AG10803 (cell line): ENCODE data around the gene CNTN6.

Experiments
- DNase-seq: peaks from one replicate; pipeline ENCODE4 v3.0.0; 2010; ENCODE audit warnings: low read depth
- H3K4me3 ChIP-seq: 2 replicates; pipeline ENCODE4 v1.5.1; 2011; ENCODE audit warnings: mild to moderate bottlenecking, low read length, control low read depth
- TF ChIP-seq, protein P1 (sequence below): conservative IDR thresholded peaks from 2 replicates; pipeline ENCODE4 v1.5.1; 2011; ENCODE audit warnings: mild to moderate bottlenecking, low read length, control low read depth, inconsistent platforms

CNTN6 gene

DNA sequence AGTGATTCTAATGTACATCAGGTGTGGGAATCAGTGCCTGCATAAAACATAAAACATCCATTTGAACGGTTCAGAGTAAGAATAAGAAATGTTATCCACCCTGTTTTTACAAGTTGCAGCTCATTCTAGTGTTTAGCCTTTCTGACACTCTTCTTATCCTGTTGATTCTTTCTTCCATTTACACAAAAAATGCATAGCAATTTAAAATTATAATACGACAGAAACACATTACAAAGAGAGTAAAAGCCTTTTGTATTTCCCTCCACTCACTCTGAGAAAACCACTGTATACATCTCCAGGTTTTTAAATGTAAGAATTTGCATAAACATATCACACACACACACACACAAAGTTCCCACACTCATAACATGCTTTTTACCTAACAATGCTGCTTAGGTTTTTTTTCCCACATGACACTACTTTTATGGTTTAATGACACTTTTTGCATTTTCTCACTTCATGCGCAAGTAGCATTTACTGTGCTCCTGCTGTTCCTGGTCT lies 199.8 kb downstream of the CNTN6 start:
- H3K4me3 ChIP-seq, result no peak overlapping the region
- no peak for DNase-seq
- TF ChIP-seq, protein P1, sequence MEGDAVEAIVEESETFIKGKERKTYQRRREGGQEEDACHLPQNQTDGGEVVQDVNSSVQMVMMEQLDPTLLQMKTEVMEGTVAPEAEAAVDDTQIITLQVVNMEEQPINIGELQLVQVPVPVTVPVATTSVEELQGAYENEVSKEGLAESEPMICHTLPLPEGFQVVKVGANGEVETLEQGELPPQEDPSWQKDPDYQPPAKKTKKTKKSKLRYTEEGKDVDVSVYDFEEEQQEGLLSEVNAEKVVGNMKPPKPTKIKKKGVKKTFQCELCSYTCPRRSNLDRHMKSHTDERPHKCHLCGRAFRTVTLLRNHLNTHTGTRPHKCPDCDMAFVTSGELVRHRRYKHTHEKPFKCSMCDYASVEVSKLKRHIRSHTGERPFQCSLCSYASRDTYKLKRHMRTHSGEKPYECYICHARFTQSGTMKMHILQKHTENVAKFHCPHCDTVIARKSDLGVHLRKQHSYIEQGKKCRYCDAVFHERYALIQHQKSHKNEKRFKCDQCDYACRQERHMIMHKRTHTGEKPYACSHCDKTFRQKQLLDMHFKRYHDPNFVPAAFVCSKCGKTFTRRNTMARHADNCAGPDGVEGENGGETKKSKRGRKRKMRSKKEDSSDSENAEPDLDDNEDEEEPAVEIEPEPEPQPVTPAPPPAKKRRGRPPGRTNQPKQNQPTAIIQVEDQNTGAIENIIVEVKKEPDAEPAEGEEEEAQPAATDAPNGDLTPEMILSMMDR, result no peak

DNA sequence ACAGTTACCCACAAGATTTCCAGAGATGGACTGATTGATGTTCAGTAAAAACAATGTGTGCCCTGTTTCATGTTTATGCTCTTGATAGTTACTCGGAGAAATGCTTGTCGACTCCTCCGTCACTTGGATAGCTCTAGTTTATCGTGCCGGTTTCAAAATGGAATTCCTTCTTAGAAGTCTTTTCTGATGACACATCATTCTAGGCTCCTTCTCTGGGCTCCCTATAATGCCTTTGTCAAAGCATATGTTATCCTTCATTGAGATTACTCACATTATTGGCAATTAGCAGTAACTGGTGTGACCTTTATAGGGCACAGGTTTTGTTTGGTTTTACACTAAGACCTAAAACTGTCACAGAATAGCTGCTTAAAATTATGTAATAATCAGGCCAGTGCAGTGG lies 201.8 kb downstream of the CNTN6 start:
- TF ChIP-seq, protein P1, result no peak
- no peak for DNase-seq
- no peak overlapping the region for H3K4me3 ChIP-seq

DNA sequence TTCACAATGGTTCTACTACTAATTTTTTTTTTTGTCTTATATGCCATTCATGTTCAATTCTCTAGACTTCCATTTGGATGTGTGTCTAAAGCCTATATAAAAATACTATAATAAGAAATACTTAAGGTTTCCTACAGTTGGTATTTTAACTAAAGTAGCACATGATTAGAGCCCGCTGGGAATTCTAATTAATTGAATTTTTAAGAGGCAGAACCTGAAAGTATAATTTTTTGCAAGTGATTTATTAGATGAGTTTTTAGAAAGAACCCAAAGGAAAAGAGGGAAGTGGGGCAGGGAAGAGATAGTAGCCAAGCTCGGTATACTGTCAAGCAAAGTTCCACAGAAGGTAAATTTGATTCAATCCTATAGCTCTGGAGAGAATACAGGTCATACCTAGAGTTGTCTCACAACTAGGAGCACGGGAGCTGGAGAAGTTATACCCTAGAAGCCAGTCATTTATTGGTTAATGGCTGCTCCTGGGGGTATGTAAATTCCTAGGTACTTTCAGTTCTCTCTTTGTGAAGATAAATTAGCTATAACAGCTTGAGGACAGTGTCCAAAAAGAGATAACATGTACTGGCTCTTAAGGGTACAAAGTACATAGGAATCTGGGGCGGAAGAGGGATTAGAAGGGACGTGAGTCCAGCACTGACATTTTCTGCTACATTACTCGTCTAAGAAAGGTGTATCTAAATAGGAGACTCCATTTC lies 225.6 kb downstream of the CNTN6 start:
- DNase-seq, result no peak
- no peak overlapping the region for H3K4me3 ChIP-seq
- TF ChIP-seq, protein P1, result no peak

DNA sequence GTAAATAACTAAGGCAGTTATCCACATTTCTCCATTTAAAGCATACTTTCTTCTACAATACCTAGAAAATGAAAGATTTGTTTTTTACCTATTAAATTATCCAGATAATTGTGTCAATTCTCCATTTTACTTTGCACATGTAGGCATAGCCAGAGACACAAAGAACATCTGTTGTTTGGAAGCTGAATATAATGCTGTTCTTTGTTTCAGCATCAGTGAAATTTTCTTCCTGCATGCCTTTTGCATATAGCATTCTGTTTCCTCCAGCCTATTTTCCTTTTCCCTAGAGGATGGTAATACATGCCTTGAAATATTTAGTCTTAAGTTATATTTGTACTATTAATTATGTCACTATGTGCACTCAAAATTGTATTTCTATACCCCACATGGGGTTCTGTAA lies 233.7 kb downstream of the CNTN6 start:
- no peak for DNase-seq

DNA sequence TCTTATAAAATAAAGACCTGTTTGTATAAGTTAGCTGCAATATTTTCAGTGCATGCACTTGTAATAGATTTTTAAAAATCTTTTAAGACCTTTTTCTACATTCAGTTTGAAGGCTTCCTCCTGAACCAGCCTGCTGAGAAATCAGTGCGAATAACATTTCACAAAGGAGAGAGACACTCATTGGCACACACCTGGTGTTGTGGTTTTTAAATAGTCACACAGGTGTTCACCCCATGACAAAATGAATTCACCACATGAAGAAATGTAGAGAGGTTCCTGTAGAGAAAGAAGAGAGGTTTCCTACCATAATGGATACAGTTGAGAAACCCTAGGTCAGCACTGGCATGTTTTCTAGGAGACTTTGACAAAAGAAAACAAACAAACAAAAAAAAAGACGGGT lies 237.3 kb downstream of the CNTN6 start:
- TF ChIP-seq, protein P1, result no peak
- DNase-seq, result no peak

More for the DNA sequence above, 233.7 kb downstream of the CNTN6 start:
- TF ChIP-seq, protein P1, result no peak
- no peak overlapping the region for H3K4me3 ChIP-seq

DNA sequence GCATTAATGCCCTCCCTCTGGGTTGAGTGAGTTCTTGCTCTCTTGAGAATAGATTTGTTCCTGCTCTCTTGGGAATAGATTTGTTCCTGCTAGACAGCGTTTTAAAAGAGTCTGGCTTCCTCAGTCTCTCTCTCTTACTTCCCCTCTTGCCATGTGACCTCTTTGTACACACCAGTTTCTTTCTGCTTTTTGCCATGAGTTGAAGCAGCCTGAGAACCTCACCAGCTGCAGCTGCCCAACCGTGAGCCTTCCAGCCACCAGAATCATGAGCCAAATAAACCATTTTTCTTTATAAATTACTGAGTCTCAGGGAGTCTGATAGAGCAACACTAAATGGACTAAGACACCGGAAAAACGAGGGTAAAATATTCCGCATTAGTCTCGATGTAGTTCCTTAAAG lies 253.6 kb downstream of the CNTN6 start:
- no peak overlapping the region for H3K4me3 ChIP-seq
- TF ChIP-seq, protein P1, result no peak
- no peak for DNase-seq

More for the DNA sequence above, 237.3 kb downstream of the CNTN6 start:
- no peak overlapping the region for H3K4me3 ChIP-seq

DNA sequence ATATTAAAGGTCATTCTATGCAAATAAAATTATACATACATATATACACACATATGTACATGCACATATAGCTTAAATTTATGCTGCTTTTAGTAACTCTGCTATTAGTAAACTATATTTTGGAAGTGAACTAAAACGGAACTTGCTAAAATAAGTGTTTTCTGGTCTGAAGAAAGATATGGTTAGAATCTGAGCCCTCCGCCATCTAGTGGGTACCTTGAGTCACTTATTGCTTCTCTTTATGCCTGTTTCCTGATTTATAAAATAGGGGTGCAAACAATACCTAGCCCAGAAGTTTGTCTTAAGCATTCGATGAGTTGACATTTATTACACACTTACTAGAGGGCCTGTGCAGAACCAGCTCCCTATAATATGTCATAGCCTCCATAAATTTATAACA lies 255.7 kb downstream of the CNTN6 start:
- no peak for DNase-seq
- TF ChIP-seq, protein P1, result no peak
- no peak overlapping the region for H3K4me3 ChIP-seq
